ENCODE data around the gene MAN2A2. TPM values are rescaled to one million over a fixed set of nuclear protein-coding genes. Genes with fewer than 3 reads are reported as not detected.

The MAN2A2 gene
- total and polyA plus RNA-seq, 9 of the 15 experiments (the other 6 are each of a cell fraction or from before 2014, with no cell fraction given): 7.3 to 151 (median 43.4) TPM

GRCh38 chr15:90967206-90967605 is 64.1 kb downstream of the MAN2A2 start (continued):
- TF ChIP-seq, protein P1, sequence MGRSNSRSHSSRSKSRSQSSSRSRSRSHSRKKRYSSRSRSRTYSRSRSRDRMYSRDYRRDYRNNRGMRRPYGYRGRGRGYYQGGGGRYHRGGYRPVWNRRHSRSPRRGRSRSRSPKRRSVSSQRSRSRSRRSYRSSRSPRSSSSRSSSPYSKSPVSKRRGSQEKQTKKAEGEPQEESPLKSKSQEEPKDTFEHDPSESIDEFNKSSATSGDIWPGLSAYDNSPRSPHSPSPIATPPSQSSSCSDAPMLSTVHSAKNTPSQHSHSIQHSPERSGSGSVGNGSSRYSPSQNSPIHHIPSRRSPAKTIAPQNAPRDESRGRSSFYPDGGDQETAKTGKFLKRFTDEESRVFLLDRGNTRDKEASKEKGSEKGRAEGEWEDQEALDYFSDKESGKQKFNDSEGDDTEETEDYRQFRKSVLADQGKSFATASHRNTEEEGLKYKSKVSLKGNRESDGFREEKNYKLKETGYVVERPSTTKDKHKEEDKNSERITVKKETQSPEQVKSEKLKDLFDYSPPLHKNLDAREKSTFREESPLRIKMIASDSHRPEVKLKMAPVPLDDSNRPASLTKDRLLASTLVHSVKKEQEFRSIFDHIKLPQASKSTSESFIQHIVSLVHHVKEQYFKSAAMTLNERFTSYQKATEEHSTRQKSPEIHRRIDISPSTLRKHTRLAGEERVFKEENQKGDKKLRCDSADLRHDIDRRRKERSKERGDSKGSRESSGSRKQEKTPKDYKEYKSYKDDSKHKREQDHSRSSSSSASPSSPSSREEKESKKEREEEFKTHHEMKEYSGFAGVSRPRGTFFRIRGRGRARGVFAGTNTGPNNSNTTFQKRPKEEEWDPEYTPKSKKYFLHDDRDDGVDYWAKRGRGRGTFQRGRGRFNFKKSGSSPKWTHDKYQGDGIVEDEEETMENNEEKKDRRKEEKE (IDR thresholded peaks at IDR 0.05; ENCODE audit: borderline replicate concordance in 1 of 2, control insufficient read depth in 1 of 2, low read depth in 2 of 2, low read length in 1 of 2): no peak
- TF ChIP-seq DNMT1 (IDR thresholded peaks at IDR 0.05) (no peak), MAFF (IDR thresholded peaks at IDR 0.05; ENCODE audit: low read length) (no peak), SMARCC2 (IDR thresholded peaks at IDR 0.05; ENCODE audit: low read depth) (no peak), STAG1 (CRISPR knock-in tag; IDR thresholded peaks at IDR 0.05; ENCODE audit: borderline replicate concordance) (no peak), FIP1L1 (IDR thresholded peaks at IDR 0.05; ENCODE audit: low read depth, low read length, poor library complexity, severe bottlenecking) (no peak), TAF9B (IDR thresholded peaks at IDR 0.05; ENCODE audit: partially characterized antibody) (no peak), PYGO2 (tag; IDR thresholded peaks at IDR 0.05) (no peak)

GRCh38 chr15:90968434-90968833 is 65.3 kb downstream of the MAN2A2 start:
- ATAC-seq: no peak
- POLR2A ChIA-PET: interaction anchor here (1.0 to 6.7 kb wide), 4 partner anchors 8 to 15 kb away, joined by 5 to 65 read pairs (median 6); partner anchors contain the start of gene RCCD1
- Histone ChIP-seq H3K9ac (ENCODE audit: insufficient read depth in 1 of 2, low read depth in 2 of 2, low read length in 2 of 2) (no peak overlapping the region), H3K4me2 (ENCODE audit: insufficient read depth, low read length) (no peak overlapping the region), H3K9me1 (ENCODE audit: control insufficient read depth, insufficient read depth, low read length) (peaks cover 2% of the 10 kb centered on the region), H3K27ac (ENCODE audit: extremely low read depth, low read depth, low read length) (no peak overlapping the region), H3K9me3 (replicated peaks; ENCODE audit: control insufficient read depth, insufficient read depth, low read depth, low read length) (no peaks in the 10 kb centered on the region; the same call in 1 of the 2 replicates), H2AFZ (ENCODE audit: low read depth, low read length) (no peak overlapping the region), H3K4me3 (no peak overlapping the region), H3K4me1 (replicated peaks in 1 of 2; ENCODE audit: control insufficient read depth in 2 of 2, insufficient read depth in 2 of 2, low read length in 2 of 2) (no peaks in the 10 kb centered on the region; a peak in 1 of 5 replicates), H3K27me3 (ENCODE audit: control insufficient read depth in 2 of 2, insufficient read depth in 2 of 2, low read length in 2 of 2) (no peaks in the 10 kb centered on the region), H3K79me2 (ENCODE audit: control insufficient read depth, insufficient read depth, low read length) (peaks cover 6% of the 10 kb centered on the region; the same call in 2 of the 3 replicates), H4K20me1 (replicated peaks; ENCODE audit: control insufficient read depth, insufficient read depth, low read length) (peaks cover 7% of the 10 kb centered on the region; the same call in 1 of the 2 replicates), H3K36me3 (ENCODE audit: control insufficient read depth, insufficient read depth, low read length) (peaks cover 91% of the 10 kb centered on the region)
- DNase-seq (ENCODE audit: extremely low read depth in 1 of 4, low spot score in 3 of 4): no peak
- CTCF ChIA-PET (ENCODE audit: low intra/inter-chr PET ratio): no interaction called here
- WGBS (ENCODE audit: insufficient coverage, low coverage, missing lambda C conversion rate): 100% methylated on average over 1 of the region's 1 CpG
- intact Hi-C loops (cut with micrococcal nuclease): no loop called here
- FAIRE-seq: no peak
- BruUV-seq (replicated peaks): no TSS peak
- in situ Hi-C loops (cut with MboI): no loop called here
- no peak for TF ChIP-seq HNRNPL (IDR thresholded peaks at IDR 0.05; ENCODE audit: low read depth, low read length)
- no peak for TF ChIP-seq CBX3 (IDR thresholded peaks at IDR 0.05; ENCODE audit: borderline replicate concordance in 1 of 2, low read length in 2 of 2)
- TF ChIP-seq NELFE (IDR thresholded peaks at IDR 0.05; ENCODE audit: insufficient read depth, insufficient read length): no peak
- no peak for TF ChIP-seq POLR3G (IDR thresholded peaks at IDR 0.05; ENCODE audit: extremely low read depth, insufficient read length, insufficient replicate concordance)
- no peak for TF ChIP-seq ILF3 (IDR thresholded peaks at IDR 0.05; ENCODE audit: borderline replicate concordance)
- TF ChIP-seq POLR2G (IDR thresholded peaks at IDR 0.05; ENCODE audit: low read depth, low read length): peak; percentile 10; the same call in 1 of the 2 replicates
- peak; percentile 30; the same call in 1 of the 2 replicates for TF ChIP-seq POLR2AphosphoS2 (IDR thresholded peaks at IDR 0.05; ENCODE audit: low read length)
- 0 out of 2 replicates have a peak, but pooled peaks have one; percentile 7 for TF ChIP-seq SUPT5H (IDR thresholded peaks at IDR 0.05)
- TF ChIP-seq THRB (CRISPR knock-in tag; conservative IDR thresholded peaks at IDR 0.05): no peak
- TF ChIP-seq NR1H2 (CRISPR knock-in tag; IDR thresholded peaks at IDR 0.05): no peak
- TF ChIP-seq ZNF239 (CRISPR knock-in tag; IDR thresholded peaks at IDR 0.05): no peak
